Common myeloid progenitor, CD34-positive (primary cell): Measurements from ENCODE around the gene GGT6.
A peak's percentile ranks its signal among the peaks of the same experiment; 100 is the strongest.

Experiments used
- CTCF ChIA-PET: fragments of 350-600 bp; sonication (Branson Sonifier 250); formaldehyde crosslinking; loops from one replicate; lab custom pipeline; 2021; ENCODE audit warnings: antibody characterized with exemption; lab: Charles Lee
- POLR2A ChIA-PET: fragments of 350-600 bp; sonication (Branson Sonifier 250); formaldehyde crosslinking; loops from one replicate; lab custom pipeline; 2021; ENCODE audit warnings: antibody characterized with exemption; lab: Charles Lee
- DNase-seq, 3 donors: peaks; one replicate each; pipeline versions ENCODE4 v3.0.0 to v3.0.0-alpha.2; 2013
- H3K27ac ChIP-seq, 2 experiments: 1 replicate in 1 of 2; 2 replicates in 1 of 2; pipeline ENCODE4 v1.7.0; 2013; ENCODE audit warnings: inconsistent platforms in 2 of 2, low read length in 2 of 2, mild to moderate bottlenecking in 2 of 2, low read depth in 1 of 2, moderate library complexity in 1 of 2; ENCODE audit not compliant: severe bottlenecking in 2 of 2, insufficient read depth in 1 of 2, poor library complexity in 1 of 2
- H3K27me3 ChIP-seq, 5 experiments: replicated peaks in 2 of 5; 1 replicate in 3 of 5; 2 replicates in 2 of 5; pipeline versions ENCODE4 v1.6.1 to v1.7.0; 2013; ENCODE audit warnings: low read length in 4 of 5, mild to moderate bottlenecking in 2 of 5, moderate library complexity in 2 of 5, inconsistent platforms in 1 of 5; ENCODE audit not compliant: insufficient read depth in 5 of 5, control insufficient read depth in 4 of 5
- H3K36me3 ChIP-seq, 4 experiments: 1 replicate in 2 of 4; 2 replicates in 2 of 4; pipeline versions ENCODE4 v1.6.1 to v1.7.0; 2013; ENCODE audit warnings: low read length in 3 of 4, control low read depth in 1 of 4, mild to moderate bottlenecking in 1 of 4; ENCODE audit not compliant: control insufficient read depth in 4 of 4, insufficient read depth in 4 of 4
- H3K4me1 ChIP-seq, 4 experiments: 1 replicate in 3 of 4; 2 replicates in 1 of 4; pipeline versions ENCODE4 v1.6.1 to v1.7.1; 2013; ENCODE audit warnings: low read length in 3 of 4, mild to moderate bottlenecking in 3 of 4, control low read depth in 1 of 4, inconsistent platforms in 1 of 4, moderate library complexity in 1 of 4; ENCODE audit not compliant: control insufficient read depth in 4 of 4, insufficient read depth in 4 of 4; ENCODE audit errors: control extremely low read depth in 1 of 4
- H3K4me3 ChIP-seq, 7 experiments: 1 replicate in 4 of 7; 2 replicates in 3 of 7; pipeline versions ENCODE4 v1.5.1 to v1.7.0; 2013; ENCODE audit warnings: mild to moderate bottlenecking in 7 of 7, low read length in 6 of 7, moderate library complexity in 6 of 7, inconsistent platforms in 2 of 7, low read depth in 2 of 7, control low read depth in 1 of 7; ENCODE audit not compliant: insufficient read depth in 4 of 7, control insufficient read depth in 1 of 7; ENCODE audit errors: extremely low read depth in 1 of 7
- H3K9me3 ChIP-seq, 5 experiments: 1 replicate in 4 of 5; 2 replicates in 1 of 5; pipeline versions ENCODE4 v1.6.1 to v1.7.1; 2013; ENCODE audit warnings: low read length in 4 of 5, mild to moderate bottlenecking in 2 of 5, inconsistent platforms in 1 of 5, low read depth in 1 of 5, moderate library complexity in 1 of 5; ENCODE audit not compliant: control insufficient read depth in 4 of 5, insufficient read depth in 2 of 5; ENCODE audit errors: control extremely low read depth in 1 of 5
- WGBS: methylation state at CpG from one replicate; pipeline ENCODE4 v1.1.5; 2013; ENCODE audit not compliant: insufficient coverage; 5-methylcytosine and 5-hydroxymethylcytosine counted together

GGT6 gene

DNA sequence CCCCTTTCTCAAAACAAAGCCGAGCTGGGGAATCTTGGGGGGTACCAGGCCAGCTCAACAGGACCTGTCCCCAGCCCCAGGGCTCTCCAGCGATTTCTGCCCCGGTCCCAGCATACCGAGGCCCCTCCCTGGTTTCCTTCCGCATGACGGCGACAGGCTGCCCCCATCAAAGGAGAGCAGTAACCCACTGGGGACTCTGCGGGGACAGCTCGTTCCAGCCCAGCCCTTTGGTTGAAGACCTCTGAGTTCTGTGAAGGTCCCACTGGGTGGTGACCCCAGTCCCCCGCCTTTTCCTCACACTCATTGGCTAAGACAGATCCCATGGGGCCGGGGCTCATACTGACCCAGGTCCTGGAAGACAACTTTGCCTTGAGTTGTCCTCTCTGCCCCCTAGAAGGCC is 28.0 kb upstream of the GGT6 start:
- DNase-seq, result no peak
- H3K27me3 ChIP-seq, result peaks cover 0 to 44% (median 19%) of the 10 kb centered on the region in 5 experiments
- peaks cover 0 to 16% (median 13%) of the 10 kb centered on the region in 4 experiments for H3K4me1 ChIP-seq
- H3K36me3 ChIP-seq, result no peaks in the 10 kb centered on the region
- H3K9me3 ChIP-seq, result no peaks in the 10 kb centered on the region
- 58% methylated on average over 9 of the region's 11 CpGs for WGBS
- CTCF ChIA-PET, result interaction anchor here (0.8 kb wide), 1 partner anchor 156 kb away, joined by 3 read pairs; no protein-coding TSS in a partner anchor
- POLR2A ChIA-PET, result no interaction called here
- no peak overlapping the region for H3K4me3 ChIP-seq
- H3K27ac ChIP-seq, result no peak overlapping the region

DNA sequence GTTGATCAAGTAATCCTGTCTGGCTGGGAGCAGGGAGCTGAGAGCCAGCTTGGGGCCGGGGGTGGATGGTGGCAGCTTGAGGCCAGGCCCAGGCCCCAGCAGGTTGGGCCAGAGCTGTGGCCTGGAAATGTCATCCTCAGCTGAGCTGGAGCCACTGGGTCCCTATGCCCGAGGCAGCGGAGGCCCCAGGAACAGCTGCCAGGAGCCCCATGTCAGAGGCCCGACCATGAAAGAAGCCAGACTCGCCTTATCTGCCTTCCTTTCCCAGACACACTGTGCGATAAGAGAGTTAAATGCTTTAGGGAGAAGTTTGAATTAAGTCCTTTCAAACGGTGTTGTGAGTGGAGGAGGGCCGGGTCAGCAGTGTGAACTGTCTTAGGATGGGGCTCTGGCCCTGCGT is 27.4 kb upstream of the GGT6 start:
- Histone ChIP-seq H3K9me3 (no peaks in the 10 kb centered on the region), H3K4me1 (peaks cover 0 to 20% (median 15%) of the 10 kb centered on the region in 4 experiments), H3K27ac (no peak overlapping the region), H3K36me3 (no peaks in the 10 kb centered on the region), H3K4me3 (no peak overlapping the region), H3K27me3 (peaks cover 0 to 50% (median 25%) of the 10 kb centered on the region in 5 experiments)
- POLR2A ChIA-PET, result no interaction called here
- WGBS, result 65% methylated on average over 5 of the region's 9 CpGs
- no peak for DNase-seq
- CTCF ChIA-PET, result interaction anchor here (0.8 to 1.3 kb wide), 2 partner anchors 11 to 155 kb away, joined by 3 read pairs; no protein-coding TSS in a partner anchor

DNA sequence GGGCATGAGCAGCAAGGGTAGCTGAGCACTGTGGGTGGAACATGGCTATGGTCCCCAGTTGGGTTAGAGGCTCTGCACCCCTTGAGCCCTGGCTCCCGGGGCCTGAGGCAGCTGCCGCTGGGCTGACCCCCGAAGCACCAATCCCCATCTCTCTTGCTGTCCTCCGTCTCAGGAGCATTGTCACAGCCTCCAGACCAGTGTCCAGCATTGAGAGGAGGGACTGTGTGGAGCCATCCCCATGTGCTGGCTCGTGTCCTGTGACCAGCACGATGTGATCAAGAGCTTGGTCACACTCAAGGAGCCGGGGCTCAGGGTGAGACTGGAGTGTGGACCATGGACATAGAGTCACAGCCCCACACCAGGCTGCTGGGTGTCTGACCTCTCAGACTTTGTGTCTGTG is 26.8 kb upstream of the GGT6 start:
- no peak overlapping the region for H3K27ac ChIP-seq
- POLR2A ChIA-PET, result interaction anchor here (0.6 to 0.8 kb wide), 2 partner anchors 20 to 808 kb away, joined by 3 to 4 read pairs; no protein-coding TSS in a partner anchor
- H3K27me3 ChIP-seq, result peaks cover 0 to 55% (median 31%) of the 10 kb centered on the region in 5 experiments
- no peaks in the 10 kb centered on the region for H3K36me3 ChIP-seq
- no peak overlapping the region for H3K4me3 ChIP-seq
- no peaks in the 10 kb centered on the region for H3K9me3 ChIP-seq
- peaks cover 0 to 20% (median 15%) of the 10 kb centered on the region in 4 experiments for H3K4me1 ChIP-seq
- WGBS, result 100% methylated on average over 4 of the region's 7 CpGs
- DNase-seq, result no peak
- CTCF ChIA-PET, result interaction anchor here (0.9 to 1.7 kb wide), 6 partner anchors 8 to 29 kb away, joined by 3 to 6 read pairs (median 4); no protein-coding TSS in a partner anchor

DNA sequence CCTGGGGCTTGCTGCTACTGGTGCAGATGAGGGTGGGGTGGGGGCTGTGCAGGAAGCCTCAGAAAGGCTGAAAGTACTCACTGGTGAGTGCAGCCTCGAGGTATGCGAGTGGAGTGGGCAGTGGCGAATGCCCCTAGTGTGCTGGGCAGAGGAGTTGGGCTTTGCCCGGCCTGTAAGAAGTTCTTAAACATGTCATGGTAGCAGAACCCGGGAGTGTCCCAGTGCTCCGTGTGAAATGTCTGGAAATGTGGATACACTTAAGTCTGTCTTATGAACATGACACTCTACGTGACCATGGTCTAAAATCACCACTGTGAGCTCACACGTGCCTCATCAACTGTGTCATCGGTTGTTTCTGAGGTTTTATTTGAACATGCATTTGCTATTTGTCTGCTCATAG is 25.7 kb upstream of the GGT6 start:
- H3K27ac ChIP-seq, result no peak overlapping the region
- ChIA-PET CTCF (interaction anchor here (1.0 to 1.7 kb wide), 5 partner anchors 9 to 30 kb away, joined by 3 to 6 read pairs (median 5); no protein-coding TSS in a partner anchor), POLR2A (no interaction called here)
- H3K36me3 ChIP-seq, result no peaks in the 10 kb centered on the region
- no peaks in the 10 kb centered on the region for H3K9me3 ChIP-seq
- H3K4me1 ChIP-seq, result peaks cover 0 to 20% (median 15%) of the 10 kb centered on the region in 4 experiments
- H3K4me3 ChIP-seq, result no peak overlapping the region
- H3K27me3 ChIP-seq, result peaks cover 0 to 63% (median 34%) of the 10 kb centered on the region in 5 experiments
- DNase-seq, result no peak
- 98% methylated on average over 9 of the region's 9 CpGs for WGBS

DNA sequence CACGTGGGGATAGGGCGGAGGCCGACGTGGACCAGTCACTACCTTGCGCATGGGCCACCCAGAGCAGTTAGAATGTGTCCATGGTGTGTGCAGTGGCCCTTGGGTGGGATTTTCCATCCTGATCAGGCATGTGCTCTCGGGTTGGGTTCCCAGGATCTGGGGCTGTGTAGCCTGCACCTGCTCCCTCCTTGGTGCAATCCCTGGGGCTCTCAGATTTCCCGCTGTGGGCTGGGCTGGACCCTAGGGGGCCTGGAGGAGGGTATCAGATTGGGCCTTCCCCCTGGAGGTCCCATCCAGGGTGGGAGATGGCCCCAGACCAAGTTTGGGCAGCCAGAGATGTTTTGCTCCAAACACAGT is 25.2 kb upstream of the GGT6 start:
- CTCF ChIA-PET, result interaction anchor here (1.6 to 1.7 kb wide), 2 partner anchors 19 to 30 kb away, joined by 6 read pairs; no protein-coding TSS in a partner anchor
- H3K27me3 ChIP-seq, result peaks cover 0 to 63% (median 34%) of the 10 kb centered on the region in 5 experiments

DNA sequence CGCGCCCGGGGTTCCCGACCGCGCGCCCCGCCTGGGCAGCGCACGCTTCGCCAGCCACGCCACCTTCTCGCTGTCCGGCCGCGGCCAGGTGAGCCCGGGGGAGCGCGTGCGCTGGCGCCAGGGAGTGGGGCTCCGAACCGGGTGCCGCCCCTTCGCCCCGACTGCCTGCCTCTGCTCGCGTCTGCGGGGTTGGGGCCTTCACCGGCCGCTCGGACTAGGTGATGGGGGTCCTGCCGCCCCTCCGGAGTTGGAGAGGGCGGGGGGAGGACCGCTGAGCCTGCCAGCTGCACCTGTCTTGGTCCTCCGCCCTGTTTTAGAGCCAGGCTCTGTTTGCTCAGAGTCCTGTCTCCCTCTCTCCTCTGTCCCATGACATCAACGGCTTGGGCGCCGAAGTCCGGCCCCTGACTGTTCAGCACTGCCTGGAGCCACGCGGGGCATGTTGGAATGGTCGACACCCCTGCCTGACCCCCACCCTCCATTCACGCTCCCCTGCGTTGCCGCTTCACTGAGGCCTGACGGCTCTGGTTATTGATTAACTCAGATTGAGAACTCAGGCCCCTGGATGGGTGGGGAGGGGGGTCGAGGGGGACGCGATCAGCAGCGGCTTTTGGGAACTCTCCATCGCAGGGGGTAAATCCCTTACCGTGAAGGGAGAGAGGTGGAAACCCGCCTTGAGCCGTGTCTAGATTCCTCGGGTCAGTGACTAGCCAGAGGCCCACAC is 24.7 kb upstream of the GGT6 start:
- 31% methylated on average over 52 of the region's 57 CpGs for WGBS

More for the DNA sequence above, 25.2 kb upstream of the GGT6 start:
- 98% methylated on average over 7 of the region's 7 CpGs for WGBS
- no peaks in the 10 kb centered on the region for H3K36me3 ChIP-seq
- no peak overlapping the region for H3K27ac ChIP-seq
- no peak for DNase-seq
- POLR2A ChIA-PET, result no interaction called here
- H3K4me1 ChIP-seq, result peaks cover 0 to 20% (median 15%) of the 10 kb centered on the region in 4 experiments
- no peak overlapping the region for H3K4me3 ChIP-seq
- H3K9me3 ChIP-seq, result no peaks in the 10 kb centered on the region

More for the DNA sequence above, 24.7 kb upstream of the GGT6 start:
- Histone ChIP-seq H3K4me3 (peak overlapping the region in 3 of 7 experiments; percentile 48 to 66 (median 59)), H3K27me3 (peaks cover 0 to 63% (median 33%) of the 10 kb centered on the region in 5 experiments), H3K4me1 (peaks cover 0 to 20% (median 15%) of the 10 kb centered on the region in 4 experiments), H3K9me3 (no peaks in the 10 kb centered on the region), H3K27ac (no peak overlapping the region), H3K36me3 (no peaks in the 10 kb centered on the region)
- no peak for DNase-seq
- CTCF ChIA-PET, result interaction anchor here (2.0 to 2.2 kb wide), 2 partner anchors 11 to 18 kb away, joined by 7 to 10 read pairs; no protein-coding TSS in a partner anchor
- POLR2A ChIA-PET, result no interaction called here
